Activated CD4-positive, CD25-positive, alpha-beta regulatory T cell (primary cell): Measurements from ENCODE around the gene MTHFD1L.
"Not testable (repeated sequence)": the region's sequence is repeated elsewhere in the genome, so short reads cannot be mapped to it uniquely, and the experiment has no call there.

Source experiments
- DNase-seq, 4 experiments: peaks; one replicate each; lab custom pipeline; 2025; lab: John Stamatoyannopoulos, UW

MTHFD1L gene

GRCh38 chr6:151095538-151096254 lies 230.2 kb downstream of the MTHFD1L start:
- DNase-seq = no peak

- no peak for DNase-seq
Observed at GRCh38 chr6:151096255-151096612, 230.7 kb downstream of the MTHFD1L start.

- DNase-seq = no peak
Observed at GRCh38 chr6:151096691-151097606, 231.4 kb downstream of the MTHFD1L start.

GRCh38 chr6:151098166-151098565 lies 232.7 kb downstream of the MTHFD1L start:
- DNase-seq = no peak

GRCh38 chr6:151100326-151100725 lies 234.8 kb downstream of the MTHFD1L start:
- no peak for DNase-seq

- DNase-seq = no peak
Observed at GRCh38 chr6:151101161-151101815, 235.8 kb downstream of the MTHFD1L start.

- no peak for DNase-seq
Observed at GRCh38 chr6:151101816-151102694, 236.6 kb downstream of the MTHFD1L start.

GRCh38 chr6:151103266-151103665 lies 237.8 kb downstream of the MTHFD1L start:
- DNase-seq = no peak

- no peak for DNase-seq
Observed at GRCh38 chr6:151107897-151108427, 242.5 kb downstream of the MTHFD1L start.

- no peak for DNase-seq
Observed at GRCh38 chr6:151108548-151108947, 243.0 kb downstream of the MTHFD1L start.

- DNase-seq = no peak
Observed at GRCh38 chr6:151109361-151109760, 243.9 kb downstream of the MTHFD1L start.

- no peak for DNase-seq
Observed at GRCh38 chr6:151109869-151110575, 244.5 kb downstream of the MTHFD1L start.

GRCh38 chr6:151110576-151110905 lies 245.0 kb downstream of the MTHFD1L start:
- no peak for DNase-seq

GRCh38 chr6:151111670-151112069 lies 246.2 kb downstream of the MTHFD1L start:
- DNase-seq = no peak

GRCh38 chr6:151112130-151112529 lies 246.6 kb downstream of the MTHFD1L start:
- no peak for DNase-seq

- DNase-seq = not testable (repeated sequence)
Observed at GRCh38 chr6:151112884-151113283, 247.4 kb downstream of the MTHFD1L start.

GRCh38 chr6:151113641-151114040 lies 248.1 kb downstream of the MTHFD1L start:
- no peak for DNase-seq

- DNase-seq = no peak
Observed at GRCh38 chr6:151118461-151119123, 253.1 kb downstream of the MTHFD1L start.

GRCh38 chr6:151119823-151120524 lies 254.5 kb downstream of the MTHFD1L start:
- DNase-seq = no peak

- no peak for DNase-seq
Observed at GRCh38 chr6:151121900-151122299, 256.4 kb downstream of the MTHFD1L start.
